PC-9 (cell line): Measurements from ENCODE around the gene GNAL.

Source experiments
- CTCF ChIP-seq: fragments of 200-600 bp; sonication (generic); conservative IDR thresholded peaks from 2 replicates; pipeline ENCODE4 v1.6.1; 2017; ENCODE audit warnings: mixed run types, antibody characterized with exemption, mild to moderate bottlenecking, moderate library complexity
- EZH2 ChIP-seq: fragments of 200-600 bp; sonication (generic); IDR thresholded peaks from 2 replicates; pipeline ENCODE4 v1.8.0; 2017; ENCODE audit warnings: antibody characterized with exemption, low read depth

- no peak for TF ChIP-seq CTCF
- TF ChIP-seq EZH2: no peak
Measured at GRCh38 chr18:11842562-11842961, 153.5 kb downstream of the GNAL start.
